ENCODE results near the gene ELF2.
"Not testable (repeated sequence)": the region's sequence is repeated elsewhere in the genome, so short reads cannot be mapped to it uniquely, and the experiment has no call there.

Gene ELF2

DNA sequence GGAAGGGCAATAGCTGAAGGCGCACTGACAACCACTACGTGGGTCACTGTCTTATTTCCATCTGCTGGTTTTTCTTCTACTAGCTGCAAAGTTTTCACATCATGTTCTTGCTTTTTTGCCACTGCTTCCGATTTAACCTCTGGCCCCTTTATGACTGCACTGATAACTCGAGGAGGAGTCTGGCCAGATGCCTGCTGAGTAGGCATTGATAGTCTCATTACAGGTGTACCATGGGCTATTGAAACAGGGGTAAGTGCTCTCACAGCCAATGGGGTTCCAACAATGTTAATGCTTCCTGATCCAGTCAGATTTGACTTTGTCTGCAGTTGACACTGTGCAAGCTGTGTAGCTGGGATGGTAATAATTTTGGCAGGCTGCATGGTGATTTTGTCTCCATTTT lies 118.0 kb downstream of the ELF2 start:
- DNase-seq, result not testable (repeated sequence)

DNA sequence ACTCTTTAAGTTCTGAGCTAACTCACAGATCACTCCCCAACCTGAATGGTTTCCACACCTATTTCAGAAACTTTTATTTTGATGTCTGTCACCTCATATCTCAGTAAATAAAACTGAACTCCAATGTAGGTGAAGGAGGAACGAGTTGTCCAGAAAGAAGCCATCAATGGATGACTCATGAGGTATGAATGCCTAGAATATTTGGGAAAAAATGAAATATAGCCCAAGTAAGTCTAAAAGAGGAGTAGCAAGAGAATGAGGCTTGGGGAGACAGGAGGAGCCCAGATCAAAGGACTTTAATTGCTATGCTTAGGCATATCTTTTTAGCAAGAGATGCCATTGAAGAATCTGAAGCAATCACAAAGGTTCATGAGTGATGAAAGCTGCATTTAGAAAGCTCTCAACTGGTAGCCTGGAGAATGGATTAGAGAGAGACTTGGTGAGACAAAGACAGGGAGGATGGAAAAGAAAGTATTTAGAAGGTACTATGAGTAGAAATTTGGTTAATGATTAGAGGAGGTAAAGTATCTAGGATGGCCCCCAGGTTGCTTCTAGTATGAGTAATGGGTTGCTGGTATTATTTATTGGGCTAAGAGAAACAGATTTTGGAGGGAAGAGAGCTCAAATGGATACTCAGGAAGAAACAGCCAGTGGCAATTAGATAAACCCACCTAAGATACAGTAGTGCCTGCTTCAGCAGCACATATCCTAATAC lies 122.1 kb downstream of the ELF2 start:
- no peak for DNase-seq

- no peak for DNase-seq
Measured at GRCh38 chr4:139053909-139054308, 123.1 kb downstream of the ELF2 start.

DNA sequence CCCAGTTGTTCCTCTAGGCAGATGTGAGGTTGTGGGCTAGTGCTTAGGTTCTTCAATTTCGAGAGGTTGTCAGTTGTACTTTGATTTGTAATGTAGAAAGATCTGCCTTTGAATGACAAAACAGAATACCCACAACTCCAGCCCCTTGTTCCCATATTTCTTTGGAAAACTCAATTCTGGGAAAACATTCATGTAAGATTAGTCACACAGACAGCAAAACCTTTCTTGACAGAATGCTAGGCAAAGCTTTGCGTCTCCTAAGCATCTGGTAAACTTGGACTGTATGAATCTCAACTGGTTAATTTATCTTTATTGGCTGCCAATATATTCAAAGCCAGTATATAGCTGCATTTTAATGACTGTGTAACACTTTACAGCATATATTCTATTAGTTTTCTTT lies 126.6 kb downstream of the ELF2 start:
- DNase-seq, result no peak

DNA sequence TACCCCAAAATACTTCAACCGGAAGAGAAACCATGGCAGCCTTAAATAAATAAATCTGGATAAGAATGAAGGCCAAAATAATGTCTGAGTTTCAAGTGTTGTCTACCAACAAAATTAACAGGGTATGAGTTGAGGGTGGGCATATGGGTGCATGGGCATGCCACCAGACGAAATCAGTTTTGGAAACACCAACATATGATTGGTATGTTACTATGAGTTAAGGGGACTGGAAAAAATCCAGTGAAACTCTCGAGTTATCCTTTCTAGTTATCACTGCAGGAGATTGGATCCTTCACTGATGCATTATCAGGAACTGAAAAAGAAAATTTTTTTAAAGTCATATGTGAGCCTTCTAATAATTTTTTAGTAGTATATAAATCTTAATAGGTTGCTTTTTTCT lies 129.0 kb downstream of the ELF2 start:
- DNase-seq, result no peak

GRCh38 chr4:139044291-139044690 lies 132.7 kb downstream of the ELF2 start:
- DNase-seq, result no peak

- no peak for DNase-seq
Measured at GRCh38 chr4:139042981-139043460, 134.0 kb downstream of the ELF2 start.

DNA sequence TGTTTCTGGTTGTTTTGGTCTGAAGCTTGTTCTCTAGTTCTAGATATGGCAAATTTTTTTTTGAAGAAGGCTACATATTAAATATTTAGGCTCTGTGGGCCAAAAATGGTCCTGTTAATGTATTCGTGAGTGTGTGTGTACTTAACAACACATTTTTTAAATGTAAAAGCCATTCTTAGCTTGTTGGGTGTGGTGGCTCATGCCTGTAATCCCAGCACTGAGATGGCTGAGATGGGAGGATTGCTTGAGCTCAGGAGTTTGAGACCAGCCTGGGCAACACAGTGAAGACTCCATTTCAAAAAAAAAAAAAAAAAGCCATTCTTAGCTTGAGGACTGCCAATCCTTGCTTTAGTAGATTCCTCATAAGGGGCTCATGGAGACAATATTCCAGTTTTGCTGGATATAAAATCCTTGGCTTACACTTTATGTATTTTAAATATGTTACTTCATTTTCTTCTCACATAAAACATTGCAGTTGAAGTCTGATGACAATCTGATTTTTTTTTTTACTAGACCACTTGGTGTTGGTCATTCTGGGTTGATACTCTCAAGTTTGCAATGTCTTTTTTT lies 138.1 kb downstream of the ELF2 start:
- DNase-seq, result no peak

- DNase-seq, result no peak
Measured at GRCh38 chr4:139036885-139037284, 140.1 kb downstream of the ELF2 start.

GRCh38 chr4:139035650-139036049 lies 141.4 kb downstream of the ELF2 start:
- no peak for DNase-seq

DNA sequence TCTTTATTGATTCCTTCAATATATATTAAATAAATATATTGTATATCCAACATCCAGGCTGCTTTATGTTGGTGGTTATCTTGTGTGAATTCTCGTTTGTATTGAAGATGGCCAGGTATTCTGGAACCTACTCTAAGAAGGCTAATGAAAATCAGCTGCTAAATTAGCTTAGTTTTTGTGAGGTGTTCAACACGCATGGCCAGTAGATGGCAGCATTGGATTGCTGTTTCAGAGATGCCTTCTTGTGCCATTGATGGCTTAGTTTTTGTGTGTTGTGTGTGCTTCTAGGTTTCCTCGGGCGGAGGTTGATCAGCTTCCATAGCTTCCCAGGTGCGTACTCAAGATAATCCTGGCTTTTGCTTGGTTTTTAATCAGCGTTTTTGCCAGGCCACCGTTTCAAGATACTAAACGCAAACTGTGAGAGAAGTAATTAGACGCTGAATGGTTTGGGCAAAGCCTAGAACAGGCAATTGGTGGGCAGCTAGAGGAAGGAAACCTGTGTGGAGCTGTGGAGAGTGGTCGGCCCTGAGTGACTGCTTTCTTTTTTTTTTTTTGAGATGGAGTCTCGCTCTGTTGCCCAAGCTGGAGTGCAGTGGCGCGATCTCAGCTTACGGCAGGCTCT lies 146.3 kb downstream of the ELF2 start:
- DNase-seq, result peak; percentile 74

DNA sequence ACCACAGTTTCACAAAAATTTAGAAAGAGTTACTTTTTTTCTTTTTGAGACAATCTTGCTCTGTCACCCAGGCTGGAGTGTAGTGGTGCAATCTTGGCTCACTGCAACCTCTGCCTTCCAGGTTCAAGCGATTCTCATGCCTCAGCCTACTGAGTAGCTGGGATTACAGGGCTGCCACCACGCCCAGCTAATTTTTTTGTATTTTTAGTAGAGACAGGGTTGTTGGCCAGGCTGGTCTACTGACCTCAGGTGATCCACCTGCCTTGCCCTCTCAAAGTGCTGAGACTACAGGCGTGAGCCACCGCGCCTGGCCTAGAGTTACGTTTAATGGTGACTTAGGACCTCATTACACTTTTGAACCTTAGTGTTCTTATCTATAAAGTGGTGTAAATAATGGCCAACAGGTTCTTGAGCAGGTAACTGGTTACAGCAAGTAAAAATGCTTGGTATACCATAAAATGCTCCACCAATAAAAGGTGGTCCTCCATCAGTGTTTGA lies 147.1 kb downstream of the ELF2 start:
- DNase-seq, result not testable (repeated sequence)

DNA sequence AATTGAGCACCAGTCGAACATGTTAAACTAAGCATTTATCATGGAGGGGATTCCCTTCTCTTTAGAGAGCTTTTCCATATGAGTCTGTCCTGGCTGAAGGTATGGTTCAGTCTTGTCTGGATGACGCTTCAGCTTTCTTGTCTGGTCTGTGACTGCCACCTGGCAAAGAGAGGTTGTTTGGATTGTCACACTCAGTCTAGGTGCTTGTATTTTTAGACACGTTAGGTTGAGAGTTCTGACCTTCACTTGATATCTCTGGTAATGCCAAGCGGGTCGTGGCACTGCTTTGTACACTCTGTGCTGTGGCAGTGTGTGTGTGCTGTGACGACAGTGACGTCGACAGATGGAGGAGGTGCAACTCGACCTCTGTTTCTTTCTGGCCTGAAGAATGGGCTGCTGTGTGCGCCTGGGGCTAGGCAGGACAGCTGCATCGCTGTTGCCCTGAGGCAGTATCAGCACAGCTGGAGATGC lies 148.8 kb downstream of the ELF2 start:
- DNase-seq, result no peak

- DNase-seq, result no peak
Measured at GRCh38 chr4:139027776-139028175, 149.2 kb downstream of the ELF2 start.

DNA sequence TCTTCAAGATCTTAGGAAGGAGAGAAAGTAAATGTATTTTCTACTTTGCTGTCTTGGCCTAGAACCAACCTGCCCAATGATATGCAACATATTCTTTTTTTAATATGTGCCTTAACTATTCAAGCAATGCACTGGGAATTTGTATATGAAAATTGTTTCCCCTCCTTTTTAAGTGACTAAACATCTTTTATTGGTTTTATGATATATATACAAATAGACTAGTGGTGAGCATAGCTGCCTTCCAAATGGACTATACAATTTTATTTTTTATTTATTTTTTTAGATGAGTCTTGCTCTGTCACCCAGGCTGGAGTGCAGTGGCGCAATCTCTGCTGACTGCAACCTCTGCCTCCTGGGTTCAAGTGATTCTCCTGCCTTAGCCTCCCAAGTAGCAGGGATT lies 151.2 kb downstream of the ELF2 start:
- DNase-seq, result no peak

- no peak for DNase-seq
Measured at GRCh38 chr4:139024686-139025085, 152.3 kb downstream of the ELF2 start.

DNA sequence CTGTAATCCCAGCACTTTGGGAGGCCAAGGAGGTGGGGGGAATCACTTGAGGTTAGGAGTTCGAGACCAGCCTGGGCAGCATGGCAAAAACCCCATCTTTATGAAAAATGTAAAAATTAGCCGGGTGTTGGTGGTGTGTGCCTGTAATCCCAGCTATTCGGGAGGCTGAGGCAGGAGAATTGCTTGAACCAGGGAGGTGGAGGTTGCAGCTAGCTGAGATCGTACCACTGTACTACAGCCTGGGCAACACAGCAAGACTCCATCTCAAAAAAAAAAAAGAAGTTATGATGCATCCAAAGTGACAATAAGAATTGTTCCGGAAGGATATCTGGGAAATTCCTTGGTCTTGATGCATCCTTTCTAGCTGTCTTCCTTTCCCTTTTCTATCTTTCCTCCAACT lies 154.2 kb downstream of the ELF2 start:
- DNase-seq, result no peak

- not testable (repeated sequence) for DNase-seq
Measured at GRCh38 chr4:139021071-139021470, 155.9 kb downstream of the ELF2 start.

- no peak for DNase-seq
Measured at GRCh38 chr4:139020384-139020783, 156.6 kb downstream of the ELF2 start.

DNA sequence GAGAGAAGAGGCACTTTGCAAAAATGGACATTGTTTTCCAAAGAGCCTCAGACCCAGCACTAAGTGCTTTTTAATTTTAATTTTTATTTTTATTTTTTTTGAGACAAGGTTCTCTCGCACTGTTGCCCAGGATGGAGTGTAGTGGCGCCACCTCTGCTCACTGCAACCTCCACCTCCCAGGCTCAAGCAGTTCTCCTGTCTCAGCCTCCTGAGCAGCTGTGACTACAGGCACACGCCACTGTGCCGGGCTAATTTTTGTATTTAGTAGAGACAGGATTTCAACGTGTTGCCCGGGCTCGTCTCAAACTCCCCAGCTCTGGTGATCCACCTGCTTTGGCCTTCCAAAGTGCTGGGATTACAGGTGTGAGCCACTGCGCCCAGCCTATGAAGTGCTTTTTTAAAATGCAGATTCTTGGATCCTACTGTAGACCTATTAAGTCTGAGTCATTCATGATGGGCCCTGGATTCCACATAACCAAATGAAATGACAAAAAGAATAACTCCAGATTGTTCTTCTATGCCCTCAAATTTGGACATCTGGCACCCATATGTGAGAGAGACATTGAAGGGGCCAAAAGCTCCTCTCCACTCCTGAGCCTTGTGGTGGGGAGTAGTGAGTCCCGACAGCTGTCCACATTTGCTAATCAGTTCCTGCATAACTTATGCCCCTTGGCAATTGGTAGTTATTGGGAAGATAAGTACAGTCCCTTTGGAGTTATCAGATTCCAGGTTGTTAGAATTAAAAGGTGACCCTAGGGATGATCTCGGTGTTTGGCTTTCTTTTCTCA lies 157.9 kb downstream of the ELF2 start:
- no peak for DNase-seq

GRCh38 chr4:139018501-139018900 lies 158.5 kb downstream of the ELF2 start:
- no peak for DNase-seq

- DNase-seq, result no peak
Measured at GRCh38 chr4:139017861-139018260, 159.2 kb downstream of the ELF2 start.

- DNase-seq, result peak; percentile 25
Measured at GRCh38 chr4:139015948-139016471, 161.0 kb downstream of the ELF2 start.

Data from CD4-positive, alpha-beta T cell treated with Interleukin-15 for 1 hour (primary cell).